GM12874 (cell line): ENCODE results near the gene SLC38A10.

Experiments used
- CTCF ChIP-seq: IDR thresholded peaks from 2 replicates; pipeline ENCODE4 v1.5.1; 2011; ENCODE audit warnings: low read depth, mild to moderate bottlenecking, control low read depth, low read length, moderate library complexity; ENCODE audit not compliant: insufficient read depth

Gene SLC38A10

GRCh38 chr17:81280571-81280970 is 14.5 kb downstream of the SLC38A10 start:
- TF ChIP-seq CTCF = no peak

GRCh38 chr17:81279278-81280275 is 15.5 kb downstream of the SLC38A10 start:
- TF ChIP-seq CTCF = no peak

- TF ChIP-seq CTCF = no peak
Observed at GRCh38 chr17:81278831-81279230, 16.3 kb downstream of the SLC38A10 start.

- no peak for TF ChIP-seq CTCF
Observed at GRCh38 chr17:81277946-81278693, 17.0 kb downstream of the SLC38A10 start.

- no peak for TF ChIP-seq CTCF
Observed at GRCh38 chr17:81277421-81277820, 17.7 kb downstream of the SLC38A10 start.

- TF ChIP-seq CTCF = no peak
Observed at GRCh38 chr17:81276781-81277180, 18.3 kb downstream of the SLC38A10 start.

- no peak for TF ChIP-seq CTCF
Observed at GRCh38 chr17:81274471-81274855, 20.6 kb downstream of the SLC38A10 start.
